Cardiac muscle cell (in vitro differentiated cells and primary cell): ENCODE results near the gene RAD51AP1. TPM values are rescaled to one million over a fixed set of nuclear protein-coding genes. Genes with fewer than 3 reads are reported as not detected.

ENCODE experiments used
- DNase-seq, 2 donors: peaks; one replicate each; pipeline versions ENCODE4 v3.0.0 to v3.0.0-alpha.2; 2010 to 2017; ENCODE audit warnings: low read depth in 1 of 2, low spot score in 1 of 2
- H3K27ac ChIP-seq: fragments of 200-600 bp; sonication (generic); 2 replicates; pipeline ENCODE4 v1.5.1; 2016
- H3K27me3 ChIP-seq: fragments of 200-600 bp; sonication (generic); 2 replicates; pipeline ENCODE4 v1.6.0; 2016; ENCODE audit warnings: control low read depth
- H3K36me3 ChIP-seq: fragments of 200-600 bp; sonication (generic); 2 replicates; pipeline ENCODE4 v1.5.1; 2016; ENCODE audit warnings: control low read depth
- H3K4me1 ChIP-seq: fragments of 200-600 bp; sonication (generic); 2 replicates; pipeline ENCODE4 v1.8.1; 2017; ENCODE audit warnings: low read depth, mild to moderate bottlenecking, mixed run types
- H3K4me3 ChIP-seq: fragments of 200-600 bp; sonication (generic); 2 replicates; pipeline ENCODE4 v1.5.1; 2016; ENCODE audit warnings: mild to moderate bottlenecking
- H3K9me3 ChIP-seq: fragments of 200-600 bp; sonication (generic); 2 replicates; pipeline ENCODE4 v1.5.1; 2017; ENCODE audit warnings: low read depth, mild to moderate bottlenecking, control low read depth
- CTCF ChIP-seq: IDR thresholded peaks from 2 replicates; pipeline ENCODE4 v1.5.1; 2012; ENCODE audit warnings: low read depth, mild to moderate bottlenecking, low read length
- polyA plus RNA-seq: library from polyadenylated mRNA; unstranded; fragments of >200 nt; fragmentation: Nextera tagmentation; extraction: Ambion mirVana; gene quantifications from 2 replicates; pipeline ENCODE4 v1.2.1, GENCODE V29; 2016
- total RNA-seq: library from RNA; depleted of rRNA; stranded (reverse); fragments of >200 nt; gene quantifications from 2 replicates; pipeline ENCODE4 v1.2.3, GENCODE V29; 2016

The RAD51AP1 gene
- total and polyA plus RNA-seq, 2 experiments from 2014 or later: 9.9 to 17.1 TPM

- Histone ChIP-seq H3K36me3 (no peaks in the 10 kb centered on the region), H3K4me1 (no peaks in the 10 kb centered on the region), H3K27me3 (peaks cover 8% of the 10 kb centered on the region), H3K4me3 (no peak overlapping the region), H3K27ac (no peak overlapping the region), H3K9me3 (no peaks in the 10 kb centered on the region)
- TF ChIP-seq CTCF: no peak
- DNase-seq: no peak
Observed at GRCh38 chr12:4563336-4563735, 24.6 kb downstream of the RAD51AP1 start.

GRCh38 chr12:4564818-4565217, 26.1 kb downstream of the RAD51AP1 start:
- TF ChIP-seq CTCF: no peak
- no peak for DNase-seq
- Histone ChIP-seq H3K27ac (no peak overlapping the region), H3K36me3 (no peaks in the 10 kb centered on the region), H3K27me3 (peaks cover 8% of the 10 kb centered on the region), H3K4me1 (no peaks in the 10 kb centered on the region), H3K4me3 (no peak overlapping the region), H3K9me3 (no peaks in the 10 kb centered on the region)

- Histone ChIP-seq H3K4me1 (no peaks in the 10 kb centered on the region), H3K4me3 (no peak overlapping the region), H3K27me3 (peaks cover 8% of the 10 kb centered on the region), H3K27ac (no peak overlapping the region), H3K36me3 (no peaks in the 10 kb centered on the region), H3K9me3 (no peaks in the 10 kb centered on the region)
- no peak for DNase-seq
- TF ChIP-seq CTCF: no peak
Observed at GRCh38 chr12:4566474-4566873, 27.8 kb downstream of the RAD51AP1 start.

GRCh38 chr12:4567073-4567881, 28.6 kb downstream of the RAD51AP1 start:
- H3K4me1 ChIP-seq: no peaks in the 10 kb centered on the region
- no peak overlapping the region for H3K4me3 ChIP-seq
- DNase-seq: no peak
- H3K27me3 ChIP-seq: peaks cover 8% of the 10 kb centered on the region
- no peak for TF ChIP-seq CTCF
- H3K27ac ChIP-seq: no peak overlapping the region
- H3K36me3 ChIP-seq: no peaks in the 10 kb centered on the region
- H3K9me3 ChIP-seq: no peaks in the 10 kb centered on the region

GRCh38 chr12:4569261-4569660, 30.6 kb downstream of the RAD51AP1 start:
- H3K27ac ChIP-seq: no peak overlapping the region
- TF ChIP-seq CTCF: no peak
- H3K36me3 ChIP-seq: no peaks in the 10 kb centered on the region
- H3K4me3 ChIP-seq: no peak overlapping the region
- DNase-seq: no peak
- no peaks in the 10 kb centered on the region for H3K4me1 ChIP-seq
- H3K27me3 ChIP-seq: no peaks in the 10 kb centered on the region
- H3K9me3 ChIP-seq: no peaks in the 10 kb centered on the region
